GM23338 (cell line): ENCODE measurements around the gene PPFIA1. TPM values are rescaled to one million over a fixed set of nuclear protein-coding genes. Genes with fewer than 3 reads are reported as not detected.

Experiments
- ATAC-seq: fragments of 200-7000 bp; cut with Tn5 transposase; 3 replicates; pipeline ENCODE4 v1.9.1; 2020
- DNase-seq: peaks from one replicate; pipeline ENCODE4 v3.0.0-alpha.2; 2015; ENCODE audit warnings: low spot score
- H2AFZ ChIP-seq: fragments of 200-600 bp; sonication (generic); 2 replicates; pipeline ENCODE4 v1.8.0; 2016; ENCODE audit warnings: antibody characterized with exemption, mild to moderate bottlenecking, moderate library complexity
- H3F3A ChIP-seq: fragments of 200-600 bp; sonication (generic); replicated peaks from 2 replicates; pipeline ENCODE4 v1.8.0; 2017; ENCODE audit warnings: antibody characterized with exemption, mixed run types, low read depth
- H3K27ac ChIP-seq: fragments of 200-600 bp; sonication (generic); 2 replicates; pipeline ENCODE4 v1.6.1; 2016; ENCODE audit warnings: low read depth
- H3K27me3 ChIP-seq: fragments of 200-600 bp; sonication (generic); 2 replicates; pipeline ENCODE4 v1.8.0; 2016; ENCODE audit warnings: mild to moderate bottlenecking, mixed run types, moderate library complexity; ENCODE audit not compliant: insufficient read depth
- H3K36me3 ChIP-seq: fragments of 200-600 bp; sonication (generic); 2 replicates; pipeline ENCODE4 v1.8.0; 2016; ENCODE audit warnings: mild to moderate bottlenecking; ENCODE audit not compliant: insufficient read depth
- H3K4me1 ChIP-seq: fragments of 200-600 bp; sonication (generic); 2 replicates; pipeline ENCODE4 v1.8.0; 2016; ENCODE audit warnings: mild to moderate bottlenecking, moderate library complexity; ENCODE audit not compliant: insufficient read depth
- H3K4me2 ChIP-seq: fragments of 200-600 bp; sonication (generic); 2 replicates; pipeline ENCODE4 v1.7.1; 2017; ENCODE audit warnings: mixed run types
- H3K4me3 ChIP-seq: fragments of 200-600 bp; sonication (generic); 2 replicates; pipeline ENCODE4 v1.6.1; 2016; ENCODE audit warnings: mixed run types
- H3K79me2 ChIP-seq: fragments of 200-600 bp; sonication (generic); replicated peaks from 2 replicates; pipeline ENCODE4 v1.8.0; 2017; ENCODE audit warnings: mild to moderate bottlenecking; ENCODE audit not compliant: insufficient read depth
- H3K9me2 ChIP-seq: fragments of 200-600 bp; sonication (generic); 2 replicates; pipeline ENCODE4 v1.8.0; 2017; ENCODE audit not compliant: insufficient read depth
- H4K20me1 ChIP-seq: fragments of 200-600 bp; sonication (generic); replicated peaks from 2 replicates; pipeline ENCODE4 v1.8.0; 2017; ENCODE audit warnings: mild to moderate bottlenecking; ENCODE audit not compliant: insufficient read depth
- H3K27ac Mint-ChIP-seq: 2 replicates; pipeline ENCODE4 v1.8.0; 2020; ENCODE audit warnings: inconsistent platforms, mild to moderate bottlenecking, moderate library complexity, mixed read lengths
- H3K27me3 Mint-ChIP-seq: 3 replicates; pipeline ENCODE4 v1.8.0; 2022; ENCODE audit warnings: low read depth, mild to moderate bottlenecking, moderate library complexity, mixed read lengths, inconsistent platforms; ENCODE audit not compliant: insufficient read depth, poor library complexity
- H3K36me3 Mint-ChIP-seq: 3 replicates; pipeline ENCODE4 v1.8.0; 2021; ENCODE audit warnings: low read depth, mild to moderate bottlenecking, inconsistent platforms, moderate library complexity, mixed read lengths
- H3K4me1 Mint-ChIP-seq: 3 replicates; pipeline ENCODE4 v1.8.0; 2020; ENCODE audit warnings: mild to moderate bottlenecking, inconsistent platforms, mixed read lengths
- H3K4me3 Mint-ChIP-seq: 3 replicates; pipeline ENCODE4 v1.8.0; 2021; ENCODE audit warnings: moderate library complexity, mild to moderate bottlenecking, inconsistent platforms, mixed read lengths
- H3K9me3 Mint-ChIP-seq: 3 replicates; pipeline ENCODE4 v1.8.0; 2020; ENCODE audit warnings: moderate library complexity, mild to moderate bottlenecking, inconsistent platforms, mixed read lengths
- CREB1 ChIP-seq: fragments of 250-450 bp; sonication (Bioruptor Pico); IDR thresholded peaks from 2 replicates; pipeline ENCODE4 v1.5.0; 2020; ENCODE audit warnings: low read depth, mild to moderate bottlenecking, moderate library complexity
- EZH2 ChIP-seq: fragments of 200-600 bp; sonication (generic); IDR thresholded peaks from one replicate; pipeline ENCODE4 v1.8.0; 2017; ENCODE audit warnings: antibody characterized with exemption, mild to moderate bottlenecking, low read depth; ENCODE audit not compliant: unreplicated experiment
- EZH2phosphoT487 ChIP-seq: fragments of 200-600 bp; sonication (generic); IDR thresholded peaks from one replicate; pipeline ENCODE4 v1.8.1; 2018; ENCODE audit warnings: antibody characterized with exemption; ENCODE audit not compliant: unreplicated experiment
- NANOG ChIP-seq: IDR thresholded peaks from 2 replicates; pipeline ENCODE4 v1.6.1; 2016; ENCODE audit warnings: antibody characterized with exemption, borderline replicate concordance
- POLR2AphosphoS5 ChIP-seq: IDR thresholded peaks from 2 replicates; pipeline ENCODE4 v1.6.1; 2016; ENCODE audit warnings: antibody characterized with exemption, low read depth
- STAT1 ChIP-seq: IDR thresholded peaks from one replicate; pipeline ENCODE4 v1.6.1; 2016; ENCODE audit warnings: antibody characterized with exemption; ENCODE audit not compliant: unreplicated experiment
- ZNF114 ChIP-seq: fragments of 250-450 bp; sonication (Bioruptor Pico); IDR thresholded peaks from 2 replicates; pipeline ENCODE4 v1.5.0; 2020; ENCODE audit warnings: mild to moderate bottlenecking, moderate library complexity
- ZNF331 ChIP-seq: fragments of 250-450 bp; sonication (Bioruptor Pico); IDR thresholded peaks from 2 replicates; pipeline ENCODE4 v1.5.0; 2020; ENCODE audit warnings: low read depth, mild to moderate bottlenecking, moderate library complexity
- polyA plus RNA-seq: library from polyadenylated mRNA; unstranded; fragments of >200 nt; fragmentation: Nextera tagmentation; extraction: Ambion mirVana; gene quantifications from 2 replicates; pipeline ENCODE4 v1.2.1, GENCODE V29; 2016
- total RNA-seq: library from RNA; depleted of rRNA; stranded (reverse); fragments of >200 nt; shearing (Covaris generic); gene quantifications from 2 replicates; pipeline ENCODE4 v1.2.3, GENCODE V29; 2014
- TF ChIP-seq, protein P1 (sequence below): fragments of 250-450 bp; sonication (Bioruptor Pico); IDR thresholded peaks from 2 replicates; pipeline ENCODE4 v1.5.0; 2020; ENCODE audit warnings: mild to moderate bottlenecking, moderate library complexity
- TF ChIP-seq, protein P2 (sequence below): IDR thresholded peaks from 2 replicates; pipeline ENCODE4 v1.6.1; 2016; ENCODE audit warnings: antibody characterized with exemption

Gene PPFIA1
- total and polyA plus RNA-seq, 2 experiments from 2014 or later, result 41.7 to 62.0 TPM

DNA sequence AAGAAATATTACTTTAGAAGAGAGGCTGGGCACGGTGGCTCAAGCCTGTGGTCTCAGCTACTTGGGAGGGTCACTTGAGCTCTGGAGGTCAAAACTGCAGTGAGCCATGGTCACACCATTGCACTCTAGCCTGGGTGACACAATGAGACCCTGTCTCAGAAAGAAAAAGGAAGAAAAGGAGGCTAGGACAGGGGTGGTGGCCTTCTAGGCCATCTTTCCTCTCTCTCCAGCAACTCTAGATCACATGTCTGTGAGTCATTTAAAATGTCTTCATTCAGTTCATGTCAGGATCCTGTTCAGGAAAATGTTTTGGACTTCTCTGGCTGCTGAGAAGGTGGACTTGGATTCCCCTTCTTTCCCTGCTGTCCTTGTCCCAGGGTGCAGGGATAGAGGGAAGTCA, 53.3 kb downstream of the PPFIA1 start:
- Mint-ChIP-seq H3K36me3 (peaks cover 55% of the 10 kb centered on the region), H3K4me3 (no peak overlapping the region), H3K4me1 (peaks cover 3% of the 10 kb centered on the region; the same call in 2 of the 3 replicates)

DNA sequence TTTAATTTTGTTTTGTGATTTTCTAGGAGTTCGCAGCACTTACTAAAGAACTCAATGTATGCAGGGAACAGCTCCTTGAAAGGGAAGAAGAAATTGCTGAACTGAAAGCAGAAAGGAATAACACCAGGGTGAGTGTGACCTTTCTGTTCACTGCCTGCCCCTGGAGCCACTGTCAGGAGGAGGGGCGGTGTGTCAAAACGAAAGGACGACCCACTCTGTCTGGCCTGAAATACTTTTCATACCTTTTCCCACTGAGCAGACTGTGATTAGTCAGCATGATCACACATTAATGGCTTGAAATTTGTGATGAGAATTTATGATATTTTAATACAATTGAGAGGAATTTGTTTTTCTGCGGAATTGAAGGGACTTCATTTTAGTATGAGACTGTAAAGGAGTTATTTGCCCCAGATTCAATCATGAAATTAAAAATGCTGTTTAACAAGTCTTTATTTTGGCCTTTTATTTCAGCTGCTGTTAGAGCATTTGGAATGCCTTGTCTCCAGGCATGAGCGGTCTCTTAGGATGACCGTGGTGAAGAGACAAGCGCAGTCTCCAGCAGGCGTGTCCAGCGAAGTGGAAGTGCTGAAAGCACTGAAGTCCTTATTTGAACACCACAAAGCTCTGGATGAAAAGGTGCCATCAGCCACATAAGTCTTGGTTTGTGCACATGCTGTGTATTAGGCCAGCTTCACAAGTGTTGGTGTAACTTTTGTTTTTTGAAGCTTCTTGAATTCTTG, 54.1 kb downstream of the PPFIA1 start:
- H3K9me2 ChIP-seq, result no peaks in the 10 kb centered on the region
- no peak for ATAC-seq
- no peak for DNase-seq
- H3K79me2 ChIP-seq, result peaks cover 19% of the 10 kb centered on the region
- 0 out of 2 replicates have a peak, but pooled peaks cover 3% of the 10 kb centered on the region for H3K4me1 ChIP-seq
- peak overlapping the region; percentile 52; the same call in 1 of the 2 replicates for H3K27ac ChIP-seq
- H3K4me2 ChIP-seq, result no peak overlapping the region
- no peaks in the 10 kb centered on the region for H3K27me3 ChIP-seq
- H4K20me1 ChIP-seq, result peaks cover 30% of the 10 kb centered on the region
- H3K4me3 ChIP-seq, result no peak overlapping the region
- H3K4me3 Mint-ChIP-seq, result no peak overlapping the region
- no peak overlapping the region for H2AFZ ChIP-seq
- H3K27me3 Mint-ChIP-seq, result peaks cover 3% of the 10 kb centered on the region
- peaks cover 51% of the 10 kb centered on the region for H3K36me3 ChIP-seq
- peaks cover 58% of the 10 kb centered on the region for H3K36me3 Mint-ChIP-seq
- H3K4me1 Mint-ChIP-seq, result peaks cover 3% of the 10 kb centered on the region; the same call in 2 of the 3 replicates
- no peaks in the 10 kb centered on the region for H3F3A ChIP-seq
- H3K9me3 Mint-ChIP-seq, result no peaks in the 10 kb centered on the region; the same call in 2 of the 3 replicates
- H3K27ac Mint-ChIP-seq, result no peak overlapping the region
- no peak for TF ChIP-seq EZH2phosphoT487
- no peak for TF ChIP-seq ZNF114 (CRISPR knock-in tag)
- TF ChIP-seq POLR2AphosphoS5, result no peak
- TF ChIP-seq ZNF331, result no peak
- TF ChIP-seq, protein P1, sequence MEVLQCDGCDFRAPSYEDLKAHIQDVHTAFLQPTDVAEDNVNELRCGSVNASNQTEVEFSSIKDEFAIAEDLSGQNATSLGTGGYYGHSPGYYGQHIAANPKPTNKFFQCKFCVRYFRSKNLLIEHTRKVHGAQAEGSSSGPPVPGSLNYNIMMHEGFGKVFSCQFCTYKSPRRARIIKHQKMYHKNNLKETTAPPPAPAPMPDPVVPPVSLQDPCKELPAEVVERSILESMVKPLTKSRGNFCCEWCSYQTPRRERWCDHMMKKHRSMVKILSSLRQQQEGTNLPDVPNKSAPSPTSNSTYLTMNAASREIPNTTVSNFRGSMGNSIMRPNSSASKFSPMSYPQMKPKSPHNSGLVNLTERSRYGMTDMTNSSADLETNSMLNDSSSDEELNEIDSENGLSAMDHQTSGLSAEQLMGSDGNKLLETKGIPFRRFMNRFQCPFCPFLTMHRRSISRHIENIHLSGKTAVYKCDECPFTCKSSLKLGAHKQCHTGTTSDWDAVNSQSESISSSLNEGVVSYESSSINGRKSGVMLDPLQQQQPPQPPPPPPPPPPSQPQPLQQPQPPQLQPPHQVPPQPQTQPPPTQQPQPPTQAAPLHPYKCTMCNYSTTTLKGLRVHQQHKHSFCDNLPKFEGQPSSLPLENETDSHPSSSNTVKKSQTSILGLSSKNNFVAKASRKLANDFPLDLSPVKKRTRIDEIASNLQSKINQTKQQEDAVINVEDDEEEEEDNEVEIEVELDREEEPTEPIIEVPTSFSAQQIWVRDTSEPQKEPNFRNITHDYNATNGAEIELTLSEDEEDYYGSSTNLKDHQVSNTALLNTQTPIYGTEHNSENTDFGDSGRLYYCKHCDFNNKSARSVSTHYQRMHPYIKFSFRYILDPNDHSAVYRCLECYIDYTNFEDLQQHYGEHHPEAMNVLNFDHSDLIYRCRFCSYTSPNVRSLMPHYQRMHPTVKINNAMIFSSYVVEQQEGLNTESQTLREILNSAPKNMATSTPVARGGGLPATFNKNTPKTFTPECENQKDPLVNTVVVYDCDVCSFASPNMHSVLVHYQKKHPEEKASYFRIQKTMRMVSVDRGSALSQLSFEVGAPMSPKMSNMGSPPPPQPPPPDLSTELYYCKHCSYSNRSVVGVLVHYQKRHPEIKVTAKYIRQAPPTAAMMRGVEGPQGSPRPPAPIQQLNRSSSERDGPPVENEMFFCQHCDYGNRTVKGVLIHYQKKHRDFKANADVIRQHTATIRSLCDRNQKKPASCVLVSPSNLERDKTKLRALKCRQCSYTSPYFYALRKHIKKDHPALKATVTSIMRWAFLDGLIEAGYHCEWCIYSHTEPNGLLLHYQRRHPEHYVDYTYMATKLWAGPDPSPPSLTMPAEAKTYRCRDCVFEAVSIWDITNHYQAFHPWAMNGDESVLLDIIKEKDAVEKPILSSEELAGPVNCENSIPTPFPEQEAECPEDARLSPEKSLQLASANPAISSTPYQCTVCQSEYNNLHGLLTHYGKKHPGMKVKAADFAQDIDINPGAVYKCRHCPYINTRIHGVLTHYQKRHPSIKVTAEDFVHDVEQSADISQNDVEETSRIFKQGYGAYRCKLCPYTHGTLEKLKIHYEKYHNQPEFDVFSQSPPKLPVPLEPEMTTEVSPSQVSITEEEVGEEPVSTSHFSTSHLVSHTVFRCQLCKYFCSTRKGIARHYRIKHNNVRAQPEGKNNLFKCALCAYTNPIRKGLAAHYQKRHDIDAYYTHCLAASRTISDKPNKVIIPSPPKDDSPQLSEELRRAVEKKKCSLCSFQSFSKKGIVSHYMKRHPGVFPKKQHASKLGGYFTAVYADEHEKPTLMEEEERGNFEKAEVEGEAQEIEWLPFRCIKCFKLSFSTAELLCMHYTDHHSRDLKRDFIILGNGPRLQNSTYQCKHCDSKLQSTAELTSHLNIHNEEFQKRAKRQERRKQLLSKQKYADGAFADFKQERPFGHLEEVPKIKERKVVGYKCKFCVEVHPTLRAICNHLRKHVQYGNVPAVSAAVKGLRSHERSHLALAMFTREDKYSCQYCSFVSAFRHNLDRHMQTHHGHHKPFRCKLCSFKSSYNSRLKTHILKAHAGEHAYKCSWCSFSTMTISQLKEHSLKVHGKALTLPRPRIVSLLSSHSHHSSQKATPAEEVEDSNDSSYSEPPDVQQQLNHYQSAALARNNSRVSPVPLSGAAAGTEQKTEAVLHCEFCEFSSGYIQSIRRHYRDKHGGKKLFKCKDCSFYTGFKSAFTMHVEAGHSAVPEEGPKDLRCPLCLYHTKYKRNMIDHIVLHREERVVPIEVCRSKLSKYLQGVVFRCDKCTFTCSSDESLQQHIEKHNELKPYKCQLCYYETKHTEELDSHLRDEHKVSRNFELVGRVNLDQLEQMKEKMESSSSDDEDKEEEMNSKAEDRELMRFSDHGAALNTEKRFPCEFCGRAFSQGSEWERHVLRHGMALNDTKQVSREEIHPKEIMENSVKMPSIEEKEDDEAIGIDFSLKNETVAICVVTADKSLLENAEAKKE (CRISPR knock-in tag), result no peak
- TF ChIP-seq CREB1 (CRISPR knock-in tag), result no peak
- no peak for TF ChIP-seq STAT1

More for the DNA sequence above, 53.3 kb downstream of the PPFIA1 start:
- H3F3A ChIP-seq, result no peaks in the 10 kb centered on the region
- H3K27ac ChIP-seq, result peak overlapping the region; percentile 52; the same call in 1 of the 2 replicates
- no peak overlapping the region for H3K4me2 ChIP-seq
- H3K4me3 ChIP-seq, result no peak overlapping the region
- H3K27me3 ChIP-seq, result no peaks in the 10 kb centered on the region
- H2AFZ ChIP-seq, result no peak overlapping the region
- H3K4me1 ChIP-seq, result 0 out of 2 replicates have a peak, but pooled peaks cover 3% of the 10 kb centered on the region
- H3K27me3 Mint-ChIP-seq, result peaks cover 3% of the 10 kb centered on the region
- H4K20me1 ChIP-seq, result peaks cover 32% of the 10 kb centered on the region
- DNase-seq (no peak), ATAC-seq (no peak)
- TF ChIP-seq EZH2, result no peak
- no peak for TF ChIP-seq ZNF114 (CRISPR knock-in tag)
- no peak for TF ChIP-seq EZH2phosphoT487
- TF ChIP-seq, protein P2, sequence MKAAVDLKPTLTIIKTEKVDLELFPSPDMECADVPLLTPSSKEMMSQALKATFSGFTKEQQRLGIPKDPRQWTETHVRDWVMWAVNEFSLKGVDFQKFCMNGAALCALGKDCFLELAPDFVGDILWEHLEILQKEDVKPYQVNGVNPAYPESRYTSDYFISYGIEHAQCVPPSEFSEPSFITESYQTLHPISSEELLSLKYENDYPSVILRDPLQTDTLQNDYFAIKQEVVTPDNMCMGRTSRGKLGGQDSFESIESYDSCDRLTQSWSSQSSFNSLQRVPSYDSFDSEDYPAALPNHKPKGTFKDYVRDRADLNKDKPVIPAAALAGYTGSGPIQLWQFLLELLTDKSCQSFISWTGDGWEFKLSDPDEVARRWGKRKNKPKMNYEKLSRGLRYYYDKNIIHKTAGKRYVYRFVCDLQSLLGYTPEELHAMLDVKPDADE, result no peak
- TF ChIP-seq POLR2AphosphoS5, result no peak
- TF ChIP-seq NANOG, result no peak
- no peaks in the 10 kb centered on the region for H3K9me2 ChIP-seq
- H3K79me2 ChIP-seq, result peaks cover 24% of the 10 kb centered on the region
- peaks cover 49% of the 10 kb centered on the region for H3K36me3 ChIP-seq
- 0 out of 2 replicates have a peak overlapping the region, but pooled peaks have one; percentile 52 for H3K27ac Mint-ChIP-seq
- no peaks in the 10 kb centered on the region; the same call in 2 of the 3 replicates for H3K9me3 Mint-ChIP-seq
